ENCODE data around the gene SLC35F4. TPM values are rescaled to one million over a fixed set of nuclear protein-coding genes. Genes with fewer than 3 reads are reported as not detected.

Gene SLC35F4
- total and polyA plus RNA-seq, 2 donors (not counting 3 experiments of a cell fraction or from before 2014, with no cell fraction given), result not detected

- H4K20me1 ChIP-seq (replicated peaks; ENCODE audit: control insufficient read depth, extremely low read depth, insufficient read depth, low read length), result no peaks in the 10 kb centered on the region
- H3K4me2 ChIP-seq (ENCODE audit: insufficient read depth, low read length), result no peak overlapping the region
- ChIA-PET POLR2A (no interaction called here), CTCF (no interaction called here)
- no peak for DNase-seq (ENCODE audit: low read depth, low spot score)
- H3K79me2 ChIP-seq (ENCODE audit: control insufficient read depth, insufficient read depth, low read length), result no peaks in the 10 kb centered on the region
- TF ChIP-seq JUN (IDR thresholded peaks at IDR 0.05; ENCODE audit: borderline replicate concordance, insufficient read depth, insufficient read length, low read depth), result no peak
- TF ChIP-seq POLR2A (IDR thresholded peaks at IDR 0.05; ENCODE audit: low read depth, low read length), result no peak
- TF ChIP-seq POLR2AphosphoS5 (IDR thresholded peaks at IDR 0.05; ENCODE audit: insufficient read depth, low read depth, low read length), result no peak
- no peak for TF ChIP-seq FOS (IDR thresholded peaks at IDR 0.05; ENCODE audit: borderline replicate concordance, insufficient read depth, low read length)
- TF ChIP-seq GATA2 (IDR thresholded peaks at IDR 0.05; ENCODE audit: insufficient read depth, insufficient read length, low read depth, low read length), result no peak
- no peak for TF ChIP-seq EZH2 (IDR thresholded peaks at IDR 0.05; ENCODE audit: borderline replicate concordance, low read depth, low read length, severe bottlenecking)
- TF ChIP-seq CTCF (IDR thresholded peaks at IDR 0.05; ENCODE audit: extremely low read depth in 1 of 2, insufficient read depth in 1 of 2, low read depth in 1 of 2, low read length in 2 of 2), result no peak
- no peak for TF ChIP-seq MYC (IDR thresholded peaks at IDR 0.05; ENCODE audit: low read depth, low read length)
- TF ChIP-seq MAX (IDR thresholded peaks at IDR 0.05; ENCODE audit: insufficient read depth, insufficient read length), result no peak
- intact Hi-C loops (cut with micrococcal nuclease), result no loop called here
- H3K9me3 ChIP-seq (replicated peaks; ENCODE audit: control insufficient read depth, insufficient read depth, low read length), result no peaks in the 10 kb centered on the region
- no peak overlapping the region for H3K9ac ChIP-seq (replicated peaks; ENCODE audit: extremely low read depth, insufficient read depth, low read length)
- no peak overlapping the region for H3K4me3 ChIP-seq (replicated peaks in 1 of 3; ENCODE audit: insufficient read depth in 1 of 3, low read depth in 1 of 3, low read length in 3 of 3)
- no peak overlapping the region for H3K27ac ChIP-seq (ENCODE audit: insufficient read depth, low read depth, low read length)
- H3K36me3 ChIP-seq (ENCODE audit: control insufficient read depth in 2 of 2, extremely low read depth in 1 of 2, insufficient read depth in 2 of 2, low read length in 2 of 2), result no peaks in the 10 kb centered on the region
- H3K9me1 ChIP-seq (replicated peaks; ENCODE audit: control insufficient read depth, extremely low read depth, insufficient read depth, low read length), result no peaks in the 10 kb centered on the region
- no peak overlapping the region for H2AFZ ChIP-seq (ENCODE audit: low read depth, low read length)
- H3K4me1 ChIP-seq (ENCODE audit: control insufficient read depth, extremely low read depth, insufficient read depth, low read length), result no peaks in the 10 kb centered on the region
- H3K27me3 ChIP-seq (ENCODE audit: control insufficient read depth in 2 of 2, insufficient read depth in 2 of 2, low read length in 2 of 2), result no peaks in the 10 kb centered on the region
- no peak for FAIRE-seq
- dilution Hi-C loops (cut with MboI; ENCODE audit: extremely low pct_ligation_motif_present, low sequenced_read_pairs), result no loop called here
- no TSS peak for BruUV-seq (replicated peaks)
Observed at GRCh38 chr14:57641776-57642175, 224.1 kb downstream of the SLC35F4 start.

Measured in endothelial cell of umbilical vein (primary cell).